A549 treated with RU486 at 1 μM for 4 hours (cell line): ENCODE measurements around the gene SLAMF9. TPM values are rescaled to one million over a fixed set of nuclear protein-coding genes. Genes with fewer than 3 reads are reported as not detected.

Experiments
- total RNA-seq: library from RNA; stranded (reverse); fragments of 200-300 nt; extraction: Qiagen RNA extraction; gene quantifications from 5 replicates; pipeline ENCODE4 v1.2.3, GENCODE V29; 2022; ENCODE audit warnings: low read depth

The SLAMF9 gene
- 0.27 to 0.61 TPM (median 0.45 TPM) in 4 of 5 replicates, not detected in the other for total RNA-seq

DNA sequence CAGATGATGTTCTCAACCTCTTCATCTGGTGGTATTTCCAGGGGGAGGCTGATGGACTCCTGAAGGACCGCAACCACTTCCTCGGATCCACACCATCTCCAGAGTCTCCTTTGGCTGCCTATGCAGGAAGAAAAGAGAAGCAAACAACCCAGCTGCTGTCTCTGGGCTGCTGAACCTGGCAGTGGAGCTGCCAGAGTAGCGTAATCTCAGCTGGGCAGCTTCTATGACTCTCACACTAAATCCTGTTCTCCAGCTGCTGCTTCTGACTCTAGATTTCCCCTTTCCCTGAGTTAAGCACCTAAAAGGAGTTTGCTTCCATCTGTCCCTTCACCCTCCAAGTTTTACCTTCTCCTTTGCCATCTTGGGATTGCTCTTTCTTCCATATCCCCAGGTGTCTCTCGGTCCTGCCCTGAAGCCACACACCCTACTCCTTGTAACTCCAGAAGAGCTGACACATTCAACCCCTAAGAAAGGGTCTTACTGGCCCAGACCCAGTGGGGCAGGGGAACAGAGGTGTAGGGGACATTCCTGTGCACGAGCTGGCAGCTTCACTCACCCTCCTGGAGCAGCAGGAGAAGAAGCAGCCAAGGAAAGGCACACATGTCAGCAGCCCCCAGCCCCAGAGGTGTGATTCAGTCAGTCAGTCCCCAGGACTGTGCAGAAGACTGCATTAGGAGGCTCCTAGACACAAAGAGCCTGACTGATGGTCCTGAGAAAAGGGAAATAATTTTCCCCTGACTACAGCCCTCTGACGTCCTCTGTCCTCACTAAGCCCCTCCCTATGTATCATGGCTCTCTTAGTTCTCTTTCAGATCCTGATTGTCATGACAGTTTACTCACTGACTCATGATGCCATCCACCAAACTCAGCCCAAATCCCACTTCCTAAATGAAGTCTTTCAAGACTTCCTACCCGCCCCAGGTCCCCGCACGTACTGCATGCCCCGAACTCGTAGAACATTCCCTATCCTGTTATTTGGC, at the start of gene SLAMF9:
TSS of gene SLAMF9 (minus strand) at position 702 of the 980 bp plus-strand sequence. CDS start at position 602, 100 bp downstream.

DNA sequence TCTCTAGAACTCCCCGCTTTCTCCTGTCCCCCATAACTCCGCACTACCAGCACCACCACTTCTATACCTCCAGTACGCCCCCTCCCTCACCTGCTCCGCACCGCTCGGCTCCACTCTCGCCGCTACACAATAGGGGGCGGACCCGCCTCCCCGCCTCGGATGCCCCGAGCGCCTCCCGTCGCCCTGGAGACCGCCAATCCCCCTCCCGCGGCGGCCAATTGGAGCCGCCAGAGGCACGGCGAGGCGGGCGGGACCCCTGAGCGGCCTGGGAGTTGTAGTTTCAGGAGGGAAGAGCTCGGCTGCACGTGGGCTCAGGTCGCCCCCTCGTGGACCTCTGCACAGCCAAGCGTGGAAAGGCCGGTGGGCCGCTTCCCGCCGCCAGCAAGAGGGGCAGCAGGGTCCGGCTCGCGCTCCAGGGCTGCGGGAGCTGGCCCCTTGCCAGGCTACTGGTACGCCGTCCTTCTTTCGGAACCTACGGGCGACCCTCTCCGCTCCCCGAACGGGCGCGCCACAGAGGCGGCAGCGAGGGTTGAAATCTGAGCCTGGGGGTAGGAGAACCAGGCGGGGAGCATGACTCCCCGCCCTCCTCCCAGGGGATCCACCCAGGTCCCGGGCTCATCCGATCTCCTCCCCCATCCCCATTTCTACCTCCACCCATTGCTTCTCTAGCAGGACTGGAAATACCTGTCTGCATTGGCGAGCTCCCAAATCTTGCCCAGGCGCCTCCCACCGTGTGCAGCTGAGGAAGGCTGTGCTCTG, 8.4 kb downstream of the SLAMF9 start, which contains the start of gene IGSF9:
TSS of gene IGSF9 (minus strand) at position 131 of the 759 bp plus-strand sequence. CDS start 2,159 bp downstream, outside the sequence.

DNA sequence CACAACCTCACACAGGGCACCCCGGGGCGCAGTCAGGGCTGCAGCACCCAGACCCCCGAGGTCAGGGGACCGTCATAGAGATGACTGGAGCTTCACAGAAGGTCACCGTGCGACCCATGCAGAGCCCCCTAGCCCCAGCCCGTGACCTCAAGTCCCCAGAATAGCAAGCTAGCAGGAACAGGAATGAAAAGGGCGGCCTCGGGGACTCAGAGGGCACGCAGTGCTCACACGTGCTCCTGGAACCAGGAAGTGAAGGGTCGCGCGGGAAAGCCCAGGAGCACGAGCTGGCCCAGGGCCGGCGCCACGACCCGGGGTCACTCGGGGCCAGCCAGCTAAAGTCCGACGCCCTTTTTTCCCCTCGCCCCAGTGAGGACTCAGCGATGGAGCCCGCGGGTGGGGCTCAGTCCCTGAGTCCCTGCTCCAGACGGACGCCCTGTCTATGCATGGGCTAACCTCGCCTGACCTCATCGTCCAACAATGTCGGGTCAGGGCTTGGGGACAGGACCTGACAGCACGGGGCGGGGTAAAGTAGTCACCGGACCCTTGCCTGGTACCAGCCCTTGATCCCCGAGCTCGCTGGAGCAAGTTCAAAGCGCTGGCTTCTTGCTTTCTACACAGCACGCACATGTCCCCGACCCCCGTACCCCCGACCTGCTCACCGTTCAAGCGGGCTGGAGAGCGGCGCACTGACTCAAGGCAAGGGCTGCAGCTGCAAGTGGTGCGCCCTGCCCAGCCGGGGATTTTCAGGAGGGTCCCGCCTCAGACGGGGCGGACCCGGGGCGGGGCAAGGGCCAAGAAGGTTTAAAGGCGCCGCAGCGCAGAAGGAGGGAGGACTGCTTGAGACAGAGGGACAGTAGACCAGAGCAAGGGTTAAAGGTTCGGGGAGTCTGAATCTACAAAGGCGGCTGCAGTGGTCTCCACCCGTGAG, 29.0 kb downstream of the SLAMF9 start, which contains the start of gene TAGLN2:
TSS of gene TAGLN2 (minus strand) at position 717 of the 928 bp plus-strand sequence. CDS start 4,998 bp downstream, outside the sequence.

Other genes with a start within 250 kb of the SLAMF9 start
- gene CRP, start 239.6 kb downstream of the SLAMF9 start, total RNA-seq, result not detected in 5 replicates
- 51.5 to 79.9 TPM (median 73.4 TPM) in 5 replicates for gene DUSP23, start 173.3 kb downstream of the SLAMF9 start, total RNA-seq
- gene FCRL6, start 151.9 kb downstream of the SLAMF9 start, total RNA-seq, result not detected in 5 replicates
- gene SLAMF8, start 127.4 kb downstream of the SLAMF9 start, total RNA-seq, result not detected in 5 replicates
- 0.07 TPM in 1 of 5 replicates, not detected in the others for gene VSIG8, start 91.6 kb downstream of the SLAMF9 start, total RNA-seq
- gene CFAP45, start 54.1 kb downstream of the SLAMF9 start, total RNA-seq, result 0.49 to 1.1 TPM (median 0.66 TPM) in 5 replicates
- 1,006 to 1,095 TPM (median 1,081 TPM) in 5 replicates for gene TAGLN2, start 28.7 kb downstream of the SLAMF9 start, total RNA-seq
- 0.17 to 0.27 TPM (median 0.22 TPM) in 5 replicates for gene IGSF9, start 8.6 kb downstream of the SLAMF9 start, total RNA-seq
- 2.5 to 5.0 TPM (median 4.6 TPM) in 5 replicates for gene PIGM, start 77.8 kb upstream of the SLAMF9 start, total RNA-seq
- gene KCNJ10, start 115.9 kb upstream of the SLAMF9 start, total RNA-seq, result not detected in 5 replicates
- not detected in 5 replicates for gene KCNJ9, start 127.3 kb upstream of the SLAMF9 start, total RNA-seq
- 5.6 to 10.4 TPM (median 8.4 TPM) in 5 replicates for gene IGSF8, start 144.4 kb upstream of the SLAMF9 start, total RNA-seq
- gene ATP1A2, start 161.5 kb upstream of the SLAMF9 start, total RNA-seq, result 0.03 to 0.04 TPM (median 0.03 TPM) in 3 of 5 replicates, not detected in the others
- gene ATP1A4, start 197.4 kb upstream of the SLAMF9 start, total RNA-seq, result not detected in 5 replicates
- not detected in 5 replicates for gene CASQ1, start 236.3 kb upstream of the SLAMF9 start, total RNA-seq